ENCODE data around the gene ARHGDIA.

DNA sequence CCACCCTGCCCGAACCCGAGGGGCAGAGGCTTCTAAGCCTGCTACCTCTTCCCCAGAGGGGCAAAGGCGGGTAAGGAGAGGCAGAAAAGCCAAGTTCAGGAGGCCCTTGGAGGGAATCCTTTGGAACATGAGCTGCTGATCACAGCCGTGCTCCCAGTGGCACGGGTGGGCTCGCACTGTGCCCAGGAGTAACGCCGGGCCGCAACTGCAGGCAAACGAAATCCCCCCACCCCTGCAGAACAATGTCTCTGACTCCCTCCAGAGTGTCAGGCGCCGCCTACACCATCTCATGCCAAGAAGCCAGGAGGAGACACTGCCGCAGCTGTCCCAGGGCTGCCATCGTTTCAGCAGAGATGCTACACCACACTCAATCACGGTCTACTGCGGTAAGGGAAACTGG lies 19.7 kb downstream of the ARHGDIA start:
- no peak for TF ChIP-seq TAF1 (IDR thresholded peaks at IDR 0.05; ENCODE audit: low read depth)
- TF ChIP-seq, protein P1, sequence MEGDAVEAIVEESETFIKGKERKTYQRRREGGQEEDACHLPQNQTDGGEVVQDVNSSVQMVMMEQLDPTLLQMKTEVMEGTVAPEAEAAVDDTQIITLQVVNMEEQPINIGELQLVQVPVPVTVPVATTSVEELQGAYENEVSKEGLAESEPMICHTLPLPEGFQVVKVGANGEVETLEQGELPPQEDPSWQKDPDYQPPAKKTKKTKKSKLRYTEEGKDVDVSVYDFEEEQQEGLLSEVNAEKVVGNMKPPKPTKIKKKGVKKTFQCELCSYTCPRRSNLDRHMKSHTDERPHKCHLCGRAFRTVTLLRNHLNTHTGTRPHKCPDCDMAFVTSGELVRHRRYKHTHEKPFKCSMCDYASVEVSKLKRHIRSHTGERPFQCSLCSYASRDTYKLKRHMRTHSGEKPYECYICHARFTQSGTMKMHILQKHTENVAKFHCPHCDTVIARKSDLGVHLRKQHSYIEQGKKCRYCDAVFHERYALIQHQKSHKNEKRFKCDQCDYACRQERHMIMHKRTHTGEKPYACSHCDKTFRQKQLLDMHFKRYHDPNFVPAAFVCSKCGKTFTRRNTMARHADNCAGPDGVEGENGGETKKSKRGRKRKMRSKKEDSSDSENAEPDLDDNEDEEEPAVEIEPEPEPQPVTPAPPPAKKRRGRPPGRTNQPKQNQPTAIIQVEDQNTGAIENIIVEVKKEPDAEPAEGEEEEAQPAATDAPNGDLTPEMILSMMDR (IDR thresholded peaks at IDR 0.05; ENCODE audit: poor library complexity, severe bottlenecking): no peak
- TF ChIP-seq POLR2AphosphoS5 (IDR thresholded peaks at IDR 0.05): no peak
